ENCODE measurements around the gene BST2.

Gene BST2

GRCh38 chr19:17421942-17422341, 16.5 kb upstream of the BST2 start:
- H3K4me2 ChIP-seq (ENCODE audit: low read length): no peak overlapping the region
- no peak overlapping the region for H2AFZ ChIP-seq (ENCODE audit: low read depth, low read length)
- TF ChIP-seq CTCF (IDR thresholded peaks at IDR 0.05; ENCODE audit: low read depth, low read length): no peak
- H3K27ac ChIP-seq (ENCODE audit: low read length): no peak overlapping the region
- H3K9ac ChIP-seq (ENCODE audit: low read length): no peak overlapping the region
- H3K79me2 ChIP-seq (ENCODE audit: low read length): no peaks in the 10 kb centered on the region
- no peaks in the 10 kb centered on the region for H3K27me3 ChIP-seq (ENCODE audit: low read depth, low read length)
- H3K36me3 ChIP-seq (replicated peaks; ENCODE audit: low read depth, low read length): no peaks in the 10 kb centered on the region
- H4K20me1 ChIP-seq (ENCODE audit: insufficient read depth, low read length): no peaks in the 10 kb centered on the region
- H3K9me3 ChIP-seq (ENCODE audit: insufficient read depth, low read length): no peaks in the 10 kb centered on the region
- H3K4me3 ChIP-seq (ENCODE audit: low read length): no peak overlapping the region
- peaks cover 12% of the 10 kb centered on the region for H3K4me1 ChIP-seq (ENCODE audit: low read length)

GRCh38 chr19:17420475-17420924, 15.1 kb upstream of the BST2 start:
- Histone ChIP-seq H3K27ac (ENCODE audit: low read length) (no peak overlapping the region), H3K9me3 (ENCODE audit: insufficient read depth, low read length) (no peaks in the 10 kb centered on the region), H3K4me2 (ENCODE audit: low read length) (peak overlapping the region; percentile 80), H3K4me3 (ENCODE audit: low read length) (peak overlapping the region; percentile 85), H4K20me1 (ENCODE audit: insufficient read depth, low read length) (no peaks in the 10 kb centered on the region), H3K27me3 (ENCODE audit: low read depth, low read length) (no peaks in the 10 kb centered on the region), H2AFZ (ENCODE audit: low read depth, low read length) (peak overlapping the region; percentile 97), H3K4me1 (ENCODE audit: low read length) (peaks cover 12% of the 10 kb centered on the region), H3K9ac (ENCODE audit: low read length) (peak overlapping the region; percentile 70), H3K79me2 (ENCODE audit: low read length) (no peaks in the 10 kb centered on the region), H3K36me3 (replicated peaks; ENCODE audit: low read depth, low read length) (no peaks in the 10 kb centered on the region)
- no peak for TF ChIP-seq CTCF (IDR thresholded peaks at IDR 0.05; ENCODE audit: low read depth, low read length)
- no peak for TF ChIP-seq EZH2phosphoT487 (IDR thresholded peaks at IDR 0.05; ENCODE audit: low read depth)

GRCh38 chr19:17419621-17420474, 14.4 kb upstream of the BST2 start, which contains the start of gene MVB12A:
TSS of gene MVB12A (plus strand) at chr19:17420047. CDS start at chr19:17420136, 89 bp downstream.
- Histone ChIP-seq H2AFZ (ENCODE audit: low read depth, low read length) (peak within 1 kb of the TSS; percentile 97), H3K9ac (ENCODE audit: low read length) (peak within 1 kb of the TSS; percentile 88), H3K4me3 (ENCODE audit: low read length) (peak within 1 kb of the TSS; percentile 85), H3K27ac (ENCODE audit: low read length) (peak within 1 kb of the TSS; percentile 53), H3K4me1 (ENCODE audit: low read length) (peaks cover 12% of the 10 kb centered on the region), H4K20me1 (ENCODE audit: insufficient read depth, low read length) (no peaks in the 10 kb centered on the region), H3K36me3 (replicated peaks; ENCODE audit: low read depth, low read length) (no peaks in the 10 kb centered on the region), H3K4me2 (ENCODE audit: low read length) (peak within 1 kb of the TSS; percentile 91), H3K79me2 (ENCODE audit: low read length) (no peaks in the 10 kb centered on the region), H3K27me3 (ENCODE audit: low read depth, low read length) (no peaks in the 10 kb centered on the region), H3K9me3 (ENCODE audit: insufficient read depth, low read length) (no peaks in the 10 kb centered on the region)
- TF ChIP-seq EZH2phosphoT487 (IDR thresholded peaks at IDR 0.05; ENCODE audit: low read depth) (no peak), CTCF (IDR thresholded peaks at IDR 0.05; ENCODE audit: low read depth, low read length) (no peak)

- H3K9me3 ChIP-seq (ENCODE audit: insufficient read depth, low read length): no peaks in the 10 kb centered on the region
- H3K79me2 ChIP-seq (ENCODE audit: low read length): no peaks in the 10 kb centered on the region
- no peak for TF ChIP-seq EZH2phosphoT487 (IDR thresholded peaks at IDR 0.05; ENCODE audit: low read depth)
- TF ChIP-seq CTCF (IDR thresholded peaks at IDR 0.05; ENCODE audit: low read depth, low read length): no peak
- H3K4me2 ChIP-seq (ENCODE audit: low read length): peak overlapping the region; percentile 91
- H2AFZ ChIP-seq (ENCODE audit: low read depth, low read length): peak overlapping the region; percentile 68; the same call in 1 of the 2 replicates
- no peaks in the 10 kb centered on the region for H3K36me3 ChIP-seq (replicated peaks; ENCODE audit: low read depth, low read length)
- peak overlapping the region; percentile 88 for H3K9ac ChIP-seq (ENCODE audit: low read length)
- no peaks in the 10 kb centered on the region for H3K27me3 ChIP-seq (ENCODE audit: low read depth, low read length)
- H4K20me1 ChIP-seq (ENCODE audit: insufficient read depth, low read length): no peaks in the 10 kb centered on the region
- peak overlapping the region; percentile 85 for H3K4me3 ChIP-seq (ENCODE audit: low read length)
- peaks cover 12% of the 10 kb centered on the region for H3K4me1 ChIP-seq (ENCODE audit: low read length)
- peak overlapping the region; percentile 53 for H3K27ac ChIP-seq (ENCODE audit: low read length)
These were observed 13.8 kb upstream of the BST2 start for GRCh38 chr19:17419154-17419620.

All from OCI-LY3 (cell line).